Femur (tissue), 1 donor: ENCODE results near the gene SART3.
"Not testable (repeated sequence)": the region's sequence is repeated elsewhere in the genome, so short reads cannot be mapped to it uniquely, and the experiment has no call there.

Experiments
- DNase-seq: peaks from one replicate; pipeline ENCODE4 v3.0.0-alpha.2; 2017

SART3 gene

GRCh38 chr12:108578813-108579212, 17.8 kb upstream of the SART3 start:
- DNase-seq: peak; percentile 6

- DNase-seq: peak; percentile 4
Observed at GRCh38 chr12:108578264-108578663, 17.3 kb upstream of the SART3 start.

DNA sequence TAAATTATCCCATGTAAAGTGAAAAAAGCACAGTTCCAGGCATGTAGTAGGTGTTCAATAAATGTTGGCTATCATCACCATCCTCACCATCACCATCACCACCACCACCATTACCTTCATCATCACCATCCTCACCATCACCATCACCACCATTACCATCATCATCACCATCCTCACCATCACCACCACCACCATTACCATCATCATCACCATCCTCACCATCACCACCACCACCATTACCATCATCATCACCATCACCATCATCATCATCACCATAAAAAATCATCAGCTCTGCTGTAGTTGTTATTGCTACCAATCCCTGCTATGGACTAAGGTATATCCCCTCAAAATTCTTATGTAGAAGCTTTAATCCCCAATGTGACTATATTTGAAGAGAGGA, 16.5 kb upstream of the SART3 start:
- DNase-seq: no peak

DNA sequence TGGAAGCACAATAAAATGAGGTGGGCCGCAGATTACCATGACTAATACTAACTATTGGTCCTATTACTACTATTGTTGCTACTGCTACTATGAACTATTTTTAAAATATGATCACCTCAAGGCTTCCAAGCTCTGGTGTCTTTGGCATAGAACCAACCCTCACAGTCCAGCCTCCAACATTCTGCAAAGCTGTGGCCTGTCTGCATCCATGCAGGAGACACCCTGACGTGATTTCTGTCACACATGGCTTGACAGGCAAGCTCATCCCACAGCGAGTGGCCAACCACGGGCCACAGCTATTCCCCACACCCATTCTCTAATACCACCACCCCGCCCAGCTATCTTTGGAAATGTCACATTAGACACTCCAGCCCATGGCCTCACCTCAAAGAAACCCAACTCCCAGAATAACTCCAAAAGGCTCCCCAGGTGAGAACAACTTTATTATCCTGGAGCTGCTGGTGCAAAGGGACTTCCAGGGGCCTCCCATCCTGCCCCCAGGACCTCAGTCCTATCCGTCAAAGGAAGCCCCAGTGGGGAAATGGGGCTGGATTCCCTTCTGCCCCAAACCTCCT, 15.8 kb upstream of the SART3 start:
- DNase-seq: peak; percentile 51

DNA sequence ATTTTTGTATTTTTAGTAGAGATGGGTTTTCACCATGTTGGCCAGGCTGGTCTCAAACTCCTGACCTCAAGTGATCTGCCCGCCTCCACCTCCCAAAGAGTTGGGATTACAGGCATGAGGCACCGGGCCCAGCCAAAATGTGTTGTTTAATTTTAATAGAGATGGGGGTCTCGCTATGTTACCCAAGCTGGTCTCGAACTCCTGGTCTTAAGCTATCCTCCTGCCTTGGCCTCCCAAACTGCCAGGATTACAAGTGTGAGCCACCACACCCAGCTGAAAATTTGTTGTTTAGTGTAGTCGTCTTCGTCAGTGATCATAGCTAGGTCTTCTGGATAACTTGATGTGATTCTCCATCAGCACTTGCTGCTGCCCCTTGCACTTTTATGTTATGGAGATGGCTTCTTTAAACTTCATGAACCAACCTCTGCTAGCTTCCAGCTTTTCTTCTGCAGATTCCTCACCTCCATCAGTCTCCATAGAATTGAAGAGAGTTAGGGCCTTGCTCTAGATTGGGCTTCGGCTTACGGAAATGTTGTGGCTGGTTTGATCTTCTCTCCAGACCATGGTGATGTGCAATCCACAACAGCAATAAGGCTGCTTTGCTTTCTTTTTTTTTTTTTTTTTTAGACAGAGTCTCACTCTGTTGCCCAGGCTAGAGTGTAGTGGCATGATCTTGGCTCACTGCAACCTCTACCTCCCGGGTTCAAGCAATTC, 14.4 kb upstream of the SART3 start:
- DNase-seq: peak; percentile 11

DNA sequence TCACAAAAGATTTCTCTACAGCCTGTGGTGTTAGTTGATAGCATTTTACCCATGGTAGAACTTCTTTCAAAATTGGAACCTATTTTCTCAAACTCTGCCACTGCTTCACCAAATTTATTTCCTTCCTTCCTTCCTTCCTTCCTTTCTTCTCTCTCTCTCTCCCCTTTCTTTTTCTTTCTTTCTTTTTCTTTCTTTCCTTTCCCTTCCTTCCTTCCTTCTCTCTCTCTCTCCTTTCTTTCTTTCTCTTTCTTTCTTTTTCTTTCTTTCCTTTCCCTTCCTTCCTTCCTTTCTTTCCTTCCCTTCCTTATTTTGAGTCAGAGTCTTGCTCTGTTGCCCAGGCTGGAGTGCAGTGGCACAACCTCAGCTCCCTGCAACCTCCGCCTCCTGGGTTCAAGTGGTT, 13.3 kb upstream of the SART3 start:
- not testable (repeated sequence) for DNase-seq

GRCh38 chr12:108573317-108573716, 12.3 kb upstream of the SART3 start:
- no peak for DNase-seq

- DNase-seq: no peak
Observed at GRCh38 chr12:108572166-108572790, 11.3 kb upstream of the SART3 start.

DNA sequence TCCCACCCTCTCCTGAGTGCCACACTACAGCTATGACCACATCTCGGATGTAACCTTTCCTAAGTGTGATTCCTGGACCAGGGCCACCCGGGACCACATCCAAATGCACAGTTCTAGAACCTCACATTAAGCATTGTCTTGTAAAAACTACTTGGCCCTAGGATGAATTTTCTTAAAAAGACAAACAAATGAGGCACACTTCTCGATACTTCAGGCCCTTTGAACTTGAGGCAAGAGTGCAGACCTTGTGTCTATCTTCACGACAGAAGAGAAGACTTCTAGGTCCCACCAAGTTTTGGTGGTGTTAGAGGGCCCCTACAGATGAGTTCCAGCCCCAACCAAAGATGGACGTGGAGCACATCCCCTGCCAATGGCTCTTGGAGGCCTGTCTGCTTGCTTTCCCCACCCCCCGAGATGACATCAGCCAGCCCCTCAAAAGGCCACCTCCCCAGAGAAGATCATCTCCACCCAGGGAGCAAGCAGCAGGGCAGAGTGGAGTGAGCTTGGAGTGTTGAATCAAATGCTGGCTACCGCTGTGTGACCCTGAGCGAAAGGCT, 10.7 kb upstream of the SART3 start:
- no peak for DNase-seq

DNA sequence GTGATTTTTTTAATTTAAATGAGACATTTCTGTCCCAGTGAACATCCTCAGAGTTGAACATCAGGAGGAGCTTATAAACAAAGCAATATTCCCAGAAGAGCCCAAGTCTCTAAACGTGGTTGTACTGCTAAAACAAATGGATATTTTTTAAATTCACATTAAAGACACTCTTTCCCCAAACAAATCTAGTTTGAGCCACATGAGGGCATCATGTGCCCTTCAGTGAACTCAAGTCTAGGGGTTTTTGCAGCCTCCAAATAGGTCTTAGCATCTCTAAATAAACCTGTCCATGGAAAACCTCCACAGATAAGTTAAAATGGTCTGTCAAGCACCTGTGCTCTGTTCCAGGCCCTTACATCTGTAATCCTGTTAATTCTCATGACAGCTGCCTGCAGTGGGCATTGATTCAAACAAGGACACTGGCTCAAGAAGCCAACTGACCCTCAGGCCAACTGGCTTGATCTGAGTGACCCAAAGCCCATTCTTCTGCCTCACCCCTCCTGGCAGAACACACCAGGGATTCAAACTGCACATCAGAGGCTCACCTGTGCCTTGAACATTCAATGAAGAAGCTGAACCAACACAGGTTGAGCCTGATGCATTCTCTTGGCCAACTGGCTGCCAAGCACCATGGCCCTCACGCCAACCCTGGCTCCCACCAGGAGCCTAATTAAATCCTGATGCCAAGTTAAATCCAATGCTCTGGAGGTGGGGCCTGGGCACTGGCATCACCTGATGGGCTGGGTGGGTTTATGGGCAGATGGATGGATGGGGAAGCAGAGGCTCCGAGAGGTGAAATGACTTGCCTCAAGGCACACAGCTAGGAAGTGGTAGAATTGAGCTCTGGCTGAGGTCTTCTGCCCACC, 10.0 kb upstream of the SART3 start:
- DNase-seq: no peak

- DNase-seq: no peak
Observed at GRCh38 chr12:108568338-108569154, 7.6 kb upstream of the SART3 start.

DNA sequence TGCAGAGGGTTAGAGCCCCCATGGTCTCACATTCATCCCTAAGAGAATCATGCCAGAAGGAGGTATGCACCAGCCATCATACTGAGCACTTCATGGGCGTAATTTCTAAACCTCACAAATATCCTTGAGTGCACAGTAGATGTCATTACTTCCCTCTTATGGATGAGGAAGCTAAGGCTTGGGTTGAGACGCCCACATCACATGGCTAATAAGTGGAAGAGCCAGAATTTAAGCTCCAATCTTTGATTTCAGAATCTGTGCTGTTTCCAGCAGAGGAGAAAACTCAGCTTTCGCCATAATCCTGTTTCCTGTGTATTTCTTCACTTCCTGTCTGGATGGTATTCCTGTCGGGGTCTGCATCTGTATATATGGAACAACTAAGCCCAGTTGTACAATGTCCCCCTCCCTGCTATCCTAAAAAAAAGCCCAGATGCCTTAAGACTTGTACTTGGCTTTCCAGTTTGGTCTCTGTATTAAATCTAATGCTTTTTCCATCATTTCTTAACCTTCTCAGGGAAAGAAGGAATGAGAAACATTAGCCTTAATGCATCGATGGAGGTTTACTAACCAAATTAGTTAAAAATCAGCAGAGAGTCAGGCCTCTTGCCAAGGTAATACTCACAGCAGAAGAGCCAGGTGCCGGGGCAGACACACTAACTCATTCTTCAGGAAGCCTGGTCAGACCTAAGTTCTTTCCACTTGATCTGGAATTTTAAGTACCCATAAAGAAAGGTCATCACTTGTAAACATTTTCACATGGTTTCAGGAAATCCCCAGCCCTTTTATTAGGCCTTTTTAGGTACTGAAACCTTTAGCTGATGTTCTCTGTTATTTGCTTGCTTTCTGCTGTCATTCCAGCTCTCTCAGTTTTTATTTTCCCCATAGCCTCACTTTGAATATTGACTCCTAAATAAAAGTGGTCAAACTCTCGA, 6.7 kb upstream of the SART3 start:
- DNase-seq: no peak

GRCh38 chr12:108566452-108566851, 5.5 kb upstream of the SART3 start:
- no peak for DNase-seq

- no peak for DNase-seq
Observed at GRCh38 chr12:108565976-108566375, 5.0 kb upstream of the SART3 start.

GRCh38 chr12:108565146-108565545, 4.2 kb upstream of the SART3 start:
- no peak for DNase-seq

GRCh38 chr12:108564724-108565123, 3.8 kb upstream of the SART3 start:
- DNase-seq: no peak

GRCh38 chr12:108563804-108564151, 2.8 kb upstream of the SART3 start:
- DNase-seq: no peak

GRCh38 chr12:108563136-108563803, 2.3 kb upstream of the SART3 start:
- DNase-seq: peak; percentile 91

GRCh38 chr12:108562348-108563135, 1.6 kb upstream of the SART3 start, which contains the start of gene ISCU:
ISCU (plus strand) TSS chr12:108562596; CDS start chr12:108562623, 27 bp downstream.
- peak; percentile 99 for DNase-seq
